ENCODE results near the gene TMBIM6. TPM values are rescaled to one million over a fixed set of nuclear protein-coding genes. Genes with fewer than 3 reads are reported as not detected.

Gene TMBIM6
- total RNA-seq, 4 donors from 2014 or later: 181 to 310 (median 224) TPM

DNA sequence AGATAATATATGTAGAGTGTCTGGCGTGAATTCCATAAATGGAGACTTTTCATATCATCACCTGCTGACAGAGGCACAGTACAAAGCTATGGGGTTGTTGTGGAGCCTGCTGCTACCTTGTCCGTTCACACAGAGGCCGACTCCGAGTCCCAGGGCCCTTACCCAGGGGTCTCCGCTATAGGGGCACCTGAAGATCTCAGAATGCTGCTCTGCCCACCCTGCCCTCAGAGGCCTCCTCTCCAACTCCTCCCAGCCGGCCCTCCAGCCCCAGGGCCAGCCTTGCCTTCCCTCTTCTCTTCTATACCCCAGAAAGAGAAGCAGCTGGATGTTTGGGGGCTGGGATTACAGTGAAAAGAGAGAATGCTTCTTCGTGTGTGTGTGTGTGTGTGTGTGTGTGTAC is 65.5 kb downstream of the TMBIM6 start:
- TF ChIP-seq, protein P1, sequence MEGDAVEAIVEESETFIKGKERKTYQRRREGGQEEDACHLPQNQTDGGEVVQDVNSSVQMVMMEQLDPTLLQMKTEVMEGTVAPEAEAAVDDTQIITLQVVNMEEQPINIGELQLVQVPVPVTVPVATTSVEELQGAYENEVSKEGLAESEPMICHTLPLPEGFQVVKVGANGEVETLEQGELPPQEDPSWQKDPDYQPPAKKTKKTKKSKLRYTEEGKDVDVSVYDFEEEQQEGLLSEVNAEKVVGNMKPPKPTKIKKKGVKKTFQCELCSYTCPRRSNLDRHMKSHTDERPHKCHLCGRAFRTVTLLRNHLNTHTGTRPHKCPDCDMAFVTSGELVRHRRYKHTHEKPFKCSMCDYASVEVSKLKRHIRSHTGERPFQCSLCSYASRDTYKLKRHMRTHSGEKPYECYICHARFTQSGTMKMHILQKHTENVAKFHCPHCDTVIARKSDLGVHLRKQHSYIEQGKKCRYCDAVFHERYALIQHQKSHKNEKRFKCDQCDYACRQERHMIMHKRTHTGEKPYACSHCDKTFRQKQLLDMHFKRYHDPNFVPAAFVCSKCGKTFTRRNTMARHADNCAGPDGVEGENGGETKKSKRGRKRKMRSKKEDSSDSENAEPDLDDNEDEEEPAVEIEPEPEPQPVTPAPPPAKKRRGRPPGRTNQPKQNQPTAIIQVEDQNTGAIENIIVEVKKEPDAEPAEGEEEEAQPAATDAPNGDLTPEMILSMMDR (IDR thresholded peaks at IDR 0.05 in 4 of 5, conservative IDR thresholded peaks at IDR 0.05 in 1 of 5): no peak
- TF ChIP-seq POLR2A (IDR thresholded peaks at IDR 0.05): no peak
- no peak for ATAC-seq
- DNase-seq: no peak
- Histone ChIP-seq H3K27me3 (no peaks in the 10 kb centered on the region), H3K4me1 (peaks cover 26 to 35% of the 10 kb centered on the region in 2 donors), H3K36me3 (peaks cover 0 to 27% of the 10 kb centered on the region in 2 donors), H3K27ac (no peak overlapping the region), H3K9me3 (no peaks in the 10 kb centered on the region), H3K4me3 (no peak overlapping the region)
- in situ Hi-C loops (cut with MboI; ENCODE audit: low sequenced_read_pairs in 4 of 4): no loop called here
- intact Hi-C loops (cut with DNase I; ENCODE audit: low total_unique reads): no loop called here

DNA sequence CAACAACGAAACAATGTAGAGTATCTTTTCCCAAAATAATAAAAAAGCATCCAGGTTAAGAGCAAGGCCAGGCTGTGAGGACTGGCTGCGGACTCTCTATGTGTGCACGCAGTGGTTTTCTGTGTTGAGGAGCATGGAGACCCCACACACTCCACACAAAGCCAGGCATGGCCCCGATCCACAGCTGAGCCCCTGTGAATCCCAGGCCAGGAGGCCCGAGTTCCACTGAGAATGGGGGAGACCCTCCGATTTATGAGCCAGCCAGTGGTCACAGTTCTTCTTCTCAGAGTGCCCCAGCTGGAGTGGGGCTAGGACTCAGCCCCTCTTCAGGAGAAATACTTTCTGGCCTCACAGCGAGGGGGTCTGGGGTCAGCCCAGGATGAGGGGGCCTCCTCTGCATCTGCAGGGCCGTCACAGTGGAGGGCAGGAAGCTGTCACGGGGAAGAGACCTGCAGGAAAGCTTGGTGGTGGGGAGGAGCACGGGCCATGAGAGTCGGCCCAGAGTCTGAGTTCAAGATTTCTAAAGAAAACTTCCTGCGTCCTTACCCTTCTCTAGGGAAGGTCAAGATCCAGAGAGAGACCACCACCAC is 66.7 kb downstream of the TMBIM6 start:
- intact Hi-C loops (cut with DNase I; ENCODE audit: low total_unique reads): no loop called here
- H3K9me3 ChIP-seq: no peaks in the 10 kb centered on the region
- H3K36me3 ChIP-seq: peaks cover 0 to 25% of the 10 kb centered on the region in 2 donors
- H3K4me1 ChIP-seq: peaks cover 29 to 35% of the 10 kb centered on the region in 2 donors
- ATAC-seq (no peak), DNase-seq (no peak)
- TF ChIP-seq POLR2A (IDR thresholded peaks at IDR 0.05): no peak
- TF ChIP-seq, protein P1 (IDR thresholded peaks at IDR 0.05 in 4 of 5, conservative IDR thresholded peaks at IDR 0.05 in 1 of 5): no peak
- H3K27me3 ChIP-seq: no peaks in the 10 kb centered on the region
- H3K27ac ChIP-seq: peak overlapping the region; percentile 66 to 77 (median 76)
- no peak overlapping the region for H3K4me3 ChIP-seq
- in situ Hi-C loops (cut with MboI; ENCODE audit: low sequenced_read_pairs in 4 of 4): no loop called here

DNA sequence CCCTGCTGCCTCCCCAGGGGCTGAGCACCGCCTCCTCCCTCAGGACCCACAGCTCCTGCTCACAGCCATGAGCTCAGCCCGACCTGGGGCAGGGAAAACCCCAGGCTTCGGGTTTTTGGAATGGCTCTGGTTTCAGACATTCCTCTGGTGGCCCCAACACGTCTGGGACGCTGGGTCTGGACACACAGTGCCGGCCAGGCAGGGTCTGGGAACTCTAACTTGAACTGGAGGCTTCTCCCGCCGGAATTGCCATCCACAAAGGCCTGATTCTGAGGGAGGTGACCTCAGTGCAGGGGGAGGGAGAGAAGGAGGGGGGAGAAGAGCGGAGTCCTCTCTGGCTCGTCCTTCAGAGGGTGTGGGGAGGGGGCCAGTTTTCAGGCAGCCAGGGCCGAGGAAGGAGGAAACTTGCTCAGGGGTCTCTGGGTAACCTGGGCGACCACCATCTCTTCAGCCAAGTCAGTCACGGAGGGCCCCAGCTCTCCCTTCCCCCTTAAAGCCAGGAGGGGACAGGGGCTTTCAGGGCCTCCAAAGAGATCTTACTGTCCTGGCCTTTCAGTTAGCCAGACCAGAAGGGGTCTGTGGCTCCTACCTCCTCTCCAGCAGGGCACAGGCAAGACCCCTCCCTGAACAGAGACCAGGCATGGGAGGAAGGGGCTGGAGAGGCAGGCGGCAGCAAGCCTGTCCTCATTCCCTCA is 67.5 kb downstream of the TMBIM6 start:
- no peak for TF ChIP-seq POLR2A (IDR thresholded peaks at IDR 0.05)
- TF ChIP-seq, protein P1 (IDR thresholded peaks at IDR 0.05 in 4 of 5, conservative IDR thresholded peaks at IDR 0.05 in 1 of 5): no peak
- peak overlapping the region in 2 of 4 donors; percentile 15 to 27 for H3K4me3 ChIP-seq
- DNase-seq: peak; percentile 27 to 50
- peaks cover 0 to 20% of the 10 kb centered on the region in 2 donors for H3K36me3 ChIP-seq
- intact Hi-C loops (cut with DNase I; ENCODE audit: low total_unique reads): no loop called here
- in situ Hi-C loops (cut with MboI; ENCODE audit: low sequenced_read_pairs in 4 of 4): no loop called here
- ATAC-seq: peak; percentile 40 to 46
- H3K27me3 ChIP-seq: no peaks in the 10 kb centered on the region
- H3K27ac ChIP-seq: peak overlapping the region; percentile 66 to 77 (median 76)
- peaks cover 32 to 35% of the 10 kb centered on the region in 2 donors for H3K4me1 ChIP-seq
- no peaks in the 10 kb centered on the region for H3K9me3 ChIP-seq

DNA sequence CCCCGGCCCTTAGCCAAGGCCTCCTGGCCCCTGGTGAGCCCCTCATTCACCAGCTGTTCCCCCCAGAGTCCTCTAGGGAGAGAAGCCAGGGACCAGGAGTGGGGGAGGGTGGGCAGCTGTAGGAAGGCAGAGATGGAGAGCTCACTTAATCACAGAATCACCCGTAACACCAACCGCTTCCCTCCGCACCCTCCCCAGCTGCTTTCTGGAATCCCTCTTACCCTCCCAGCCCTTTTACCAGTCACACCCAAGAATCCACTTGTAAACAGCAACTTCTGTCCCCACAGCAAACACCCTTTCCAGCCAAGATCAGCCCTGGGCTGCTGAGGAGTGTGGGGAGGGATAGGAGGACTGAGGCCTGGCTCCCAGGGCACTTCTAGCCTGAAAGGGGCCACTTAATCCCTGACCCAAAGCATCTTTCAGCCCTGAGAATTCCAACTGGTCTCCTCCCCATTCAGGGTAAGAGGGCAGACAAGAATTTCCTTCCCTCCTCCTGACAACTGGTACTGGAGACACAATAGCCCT is 68.1 kb downstream of the TMBIM6 start:
- Histone ChIP-seq H3K27ac (peak overlapping the region; percentile 66 to 77 (median 76)), H3K9me3 (no peaks in the 10 kb centered on the region), H3K4me3 (peak overlapping the region in 2 of 4 donors; percentile 15 to 27), H3K4me1 (peaks cover 32 to 35% of the 10 kb centered on the region in 2 donors), H3K36me3 (peaks cover 0 to 19% of the 10 kb centered on the region in 2 donors), H3K27me3 (no peaks in the 10 kb centered on the region)
- DNase-seq: peak in 1 of 2 donors; percentile 52
- no peak for TF ChIP-seq POLR2A (IDR thresholded peaks at IDR 0.05)
- TF ChIP-seq, protein P1 (IDR thresholded peaks at IDR 0.05 in 4 of 5, conservative IDR thresholded peaks at IDR 0.05 in 1 of 5): no peak
- intact Hi-C loops (cut with DNase I; ENCODE audit: low total_unique reads) (no loop called here), in situ Hi-C loops (cut with MboI; ENCODE audit: low sequenced_read_pairs in 4 of 4) (no loop called here)
- ATAC-seq: peak; percentile 52 to 58
